Ecto neural progenitor cell (in vitro differentiated cells): ENCODE measurements around the gene CDH23.
A peak's percentile ranks its signal among the peaks of the same experiment; 100 is the strongest.

Experiments
- DNase-seq: peaks from one replicate; pipeline ENCODE4 v3.0.0-alpha.2; 2018; ENCODE audit warnings: low spot score

Gene CDH23

GRCh38 chr10:71756311-71757191 lies 359.8 kb downstream of the CDH23 start:
- DNase-seq, result no peak

GRCh38 chr10:71757399-71757922 lies 360.7 kb downstream of the CDH23 start:
- DNase-seq, result peak; percentile 62

GRCh38 chr10:71761105-71761511 lies 364.4 kb downstream of the CDH23 start:
- no peak for DNase-seq

GRCh38 chr10:71761541-71762113 lies 364.9 kb downstream of the CDH23 start:
- no peak for DNase-seq

GRCh38 chr10:71762324-71762723 lies 365.6 kb downstream of the CDH23 start:
- DNase-seq, result no peak

GRCh38 chr10:71763352-71764127 lies 366.8 kb downstream of the CDH23 start:
- no peak for DNase-seq

DNA sequence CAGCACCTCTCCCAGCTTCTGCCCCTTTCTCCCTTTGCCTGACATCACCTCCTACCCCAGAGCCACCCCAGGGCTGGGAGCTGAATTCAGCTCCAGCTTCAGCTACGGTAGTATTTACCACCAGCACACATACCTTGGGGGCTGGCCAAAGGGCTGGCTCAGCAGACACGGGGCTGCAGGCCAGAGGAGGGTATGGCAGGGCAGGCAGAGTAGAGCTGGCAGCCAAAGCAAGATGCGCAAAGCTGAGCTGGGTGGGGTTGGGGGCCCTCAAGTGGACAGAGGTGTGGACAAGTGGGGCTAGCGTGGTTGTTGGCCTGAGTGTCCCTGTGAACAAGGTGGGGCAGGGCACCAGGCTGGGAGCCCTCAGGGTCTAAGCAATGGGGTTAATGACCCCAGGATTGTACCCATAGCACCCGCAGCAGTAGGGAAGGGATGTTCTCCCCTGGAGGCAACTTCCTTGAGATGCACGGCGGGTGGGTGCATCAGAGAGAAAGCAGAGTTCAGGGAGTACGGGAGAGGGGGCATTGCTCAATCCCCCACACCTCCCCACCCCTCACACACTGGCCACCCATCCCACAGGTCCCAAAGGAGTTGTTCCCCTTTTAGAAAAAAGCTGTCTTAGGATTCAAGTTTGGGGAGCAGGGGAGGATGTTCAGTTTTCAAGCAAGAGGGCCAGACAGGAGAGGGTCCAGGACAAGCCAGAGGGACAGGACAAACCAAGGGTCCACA lies 368.6 kb downstream of the CDH23 start:
- no peak for DNase-seq

GRCh38 chr10:71765906-71766716 lies 369.4 kb downstream of the CDH23 start:
- no peak for DNase-seq

DNA sequence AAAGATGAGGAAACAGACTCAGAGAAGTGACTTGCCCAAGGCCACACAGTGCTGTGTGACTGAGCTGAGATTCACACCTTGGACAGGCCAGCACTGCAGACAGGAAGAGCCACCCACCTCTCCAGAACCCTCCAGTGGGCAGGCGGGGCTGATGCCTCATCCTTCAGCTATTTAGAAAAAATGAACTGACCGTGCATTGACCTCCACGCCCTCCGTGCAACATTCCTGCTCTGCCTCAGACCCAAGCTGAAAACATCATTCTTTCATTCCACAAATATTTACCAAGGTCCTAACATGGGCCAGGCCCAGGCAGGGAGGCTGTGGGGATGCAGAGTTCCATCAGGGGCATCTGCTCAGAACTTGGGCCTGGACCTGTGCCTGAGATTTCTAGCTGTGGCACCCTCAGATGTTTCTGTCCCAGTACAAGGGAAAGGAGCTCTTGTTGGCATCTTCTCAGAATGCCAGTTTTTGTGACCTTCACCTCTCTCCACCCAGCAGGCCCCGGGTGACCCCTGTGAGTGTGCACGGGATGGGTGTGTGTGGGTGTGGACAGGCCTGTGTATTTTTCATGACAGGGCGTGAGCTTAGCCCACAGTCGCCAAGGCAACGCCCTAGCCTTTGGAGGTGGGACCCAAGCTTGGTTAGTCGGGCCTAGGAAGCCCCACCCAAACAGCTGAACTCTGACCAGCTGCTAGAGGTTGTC lies 370.1 kb downstream of the CDH23 start:
- no peak for DNase-seq

GRCh38 chr10:71767420-71768035 lies 370.8 kb downstream of the CDH23 start:
- DNase-seq, result no peak

DNA sequence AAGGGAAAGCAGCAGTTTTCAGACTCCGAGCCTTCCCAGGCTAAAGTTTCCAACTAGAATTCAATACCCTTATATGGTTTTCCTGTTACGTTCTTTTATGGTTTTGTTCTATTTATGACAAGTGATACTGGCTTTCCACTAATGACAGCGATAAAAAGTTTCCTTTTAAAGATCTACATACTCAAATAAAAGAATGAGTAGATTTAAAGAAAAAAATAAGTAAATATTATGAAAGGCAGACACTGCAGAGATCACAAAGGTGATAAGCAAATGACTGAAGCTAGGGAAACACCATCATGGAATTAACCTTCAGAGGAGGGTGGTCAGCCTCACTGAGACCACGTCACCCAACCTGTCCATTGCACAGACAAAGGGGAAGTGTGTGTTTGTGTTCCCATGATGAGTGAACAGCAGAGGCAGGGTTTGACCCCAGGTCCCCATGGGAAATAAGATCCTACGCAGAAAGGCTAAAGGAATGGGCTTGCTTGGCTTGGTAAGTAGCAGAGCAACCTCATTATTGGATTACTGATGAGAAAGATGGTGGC lies 372.6 kb downstream of the CDH23 start:
- DNase-seq, result no peak

DNA sequence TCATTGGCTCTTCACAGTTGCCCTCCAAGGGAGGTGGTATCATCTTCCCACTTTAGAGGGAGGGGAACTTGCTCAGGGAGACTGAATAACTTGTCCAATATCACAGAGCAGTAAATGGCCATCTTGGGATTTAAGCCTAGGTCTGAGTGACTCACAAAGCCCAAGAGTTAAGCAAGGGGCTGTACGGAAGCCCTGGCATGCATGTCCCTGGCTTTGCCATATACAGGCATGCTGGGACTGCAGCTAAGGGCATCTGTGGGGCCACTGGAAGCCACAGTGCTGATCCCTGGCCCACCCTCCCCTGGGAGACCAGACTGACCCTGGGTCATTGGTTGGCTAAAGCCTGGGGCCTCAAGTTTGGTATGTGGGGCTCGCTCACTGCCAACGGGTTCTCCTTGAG lies 373.5 kb downstream of the CDH23 start:
- no peak for DNase-seq

DNA sequence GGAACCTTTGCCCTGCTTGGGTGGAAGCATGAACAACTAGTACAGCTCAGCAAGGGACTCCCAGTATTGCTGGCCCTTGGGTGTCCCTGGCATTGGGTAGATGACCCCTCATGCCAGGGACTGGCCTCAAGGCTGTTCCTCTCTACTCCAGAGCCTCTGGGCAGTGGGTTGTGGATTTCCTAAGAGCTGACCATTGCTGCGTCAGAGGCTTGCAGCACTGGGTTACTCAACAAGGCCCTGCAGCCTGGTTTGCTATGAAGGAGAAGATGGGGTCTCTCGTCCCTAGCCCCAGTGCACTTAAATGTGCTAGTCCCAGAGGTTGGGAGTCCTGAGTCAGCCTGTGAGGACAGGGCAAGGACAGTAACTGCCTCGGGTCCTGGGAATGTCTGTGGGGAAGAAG lies 374.1 kb downstream of the CDH23 start:
- no peak for DNase-seq

GRCh38 chr10:71771204-71771603 lies 374.5 kb downstream of the CDH23 start:
- no peak for DNase-seq

GRCh38 chr10:71771821-71772617 lies 375.3 kb downstream of the CDH23 start:
- DNase-seq, result no peak

- DNase-seq, result no peak
Observed at GRCh38 chr10:71772832-71773220, 376.1 kb downstream of the CDH23 start.

GRCh38 chr10:71773221-71773971 lies 376.7 kb downstream of the CDH23 start, which contains the start of gene VSIR:
VSIR (minus strand) TSS chr10:71773520; CDS start chr10:71773439, 81 bp downstream.
- DNase-seq, result peak; percentile 93
